ENCODE results near the gene NAP1L1.

DNA sequence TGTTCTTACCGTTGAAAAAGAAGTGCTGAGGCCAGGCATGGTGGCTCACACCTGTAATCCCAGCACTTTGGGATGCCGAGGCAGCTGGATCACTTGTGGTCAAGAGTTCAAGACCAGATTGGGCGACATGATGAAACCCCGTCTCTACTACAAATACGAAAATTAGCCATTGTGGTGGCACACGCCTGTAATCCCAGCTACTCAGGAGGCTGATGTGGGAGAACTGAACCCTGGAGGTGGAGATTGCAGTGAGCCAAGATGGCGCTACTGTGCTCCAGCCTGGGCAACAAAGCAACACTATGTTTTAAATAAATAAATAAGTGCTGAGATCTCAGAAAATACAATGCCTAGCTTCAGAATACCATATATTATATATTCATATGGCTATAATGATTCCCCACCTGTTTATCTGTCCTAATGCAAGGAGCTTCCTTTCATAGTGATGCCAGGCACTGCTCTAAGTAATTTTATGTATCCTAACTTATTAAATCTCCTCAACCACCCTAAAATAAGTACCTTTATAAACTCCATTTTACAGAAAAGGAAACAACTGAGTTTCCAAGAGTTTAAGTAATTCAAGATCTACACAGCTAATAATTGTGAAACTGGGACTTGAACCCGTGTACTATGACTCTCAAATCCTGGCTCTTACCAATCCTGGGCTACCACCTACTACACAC is 60.2 kb downstream of the NAP1L1 start:
- TF ChIP-seq, protein P1, sequence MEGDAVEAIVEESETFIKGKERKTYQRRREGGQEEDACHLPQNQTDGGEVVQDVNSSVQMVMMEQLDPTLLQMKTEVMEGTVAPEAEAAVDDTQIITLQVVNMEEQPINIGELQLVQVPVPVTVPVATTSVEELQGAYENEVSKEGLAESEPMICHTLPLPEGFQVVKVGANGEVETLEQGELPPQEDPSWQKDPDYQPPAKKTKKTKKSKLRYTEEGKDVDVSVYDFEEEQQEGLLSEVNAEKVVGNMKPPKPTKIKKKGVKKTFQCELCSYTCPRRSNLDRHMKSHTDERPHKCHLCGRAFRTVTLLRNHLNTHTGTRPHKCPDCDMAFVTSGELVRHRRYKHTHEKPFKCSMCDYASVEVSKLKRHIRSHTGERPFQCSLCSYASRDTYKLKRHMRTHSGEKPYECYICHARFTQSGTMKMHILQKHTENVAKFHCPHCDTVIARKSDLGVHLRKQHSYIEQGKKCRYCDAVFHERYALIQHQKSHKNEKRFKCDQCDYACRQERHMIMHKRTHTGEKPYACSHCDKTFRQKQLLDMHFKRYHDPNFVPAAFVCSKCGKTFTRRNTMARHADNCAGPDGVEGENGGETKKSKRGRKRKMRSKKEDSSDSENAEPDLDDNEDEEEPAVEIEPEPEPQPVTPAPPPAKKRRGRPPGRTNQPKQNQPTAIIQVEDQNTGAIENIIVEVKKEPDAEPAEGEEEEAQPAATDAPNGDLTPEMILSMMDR (IDR thresholded peaks at IDR 0.05): no peak
- TF ChIP-seq EP300 (IDR thresholded peaks at IDR 0.05; ENCODE audit: low read depth) (no peak), POLR2AphosphoS5 (IDR thresholded peaks at IDR 0.05) (no peak), POLR2A (IDR thresholded peaks at IDR 0.05) (no peak)

Data from transverse colon (tissue), 4 donors.